ENCODE data around the gene CETP. TPM values are rescaled to one million over a fixed set of nuclear protein-coding genes. Genes with fewer than 3 reads are reported as not detected.

Gene CETP
- total RNA-seq, 6 experiments from 2014 or later = not detected

DNA sequence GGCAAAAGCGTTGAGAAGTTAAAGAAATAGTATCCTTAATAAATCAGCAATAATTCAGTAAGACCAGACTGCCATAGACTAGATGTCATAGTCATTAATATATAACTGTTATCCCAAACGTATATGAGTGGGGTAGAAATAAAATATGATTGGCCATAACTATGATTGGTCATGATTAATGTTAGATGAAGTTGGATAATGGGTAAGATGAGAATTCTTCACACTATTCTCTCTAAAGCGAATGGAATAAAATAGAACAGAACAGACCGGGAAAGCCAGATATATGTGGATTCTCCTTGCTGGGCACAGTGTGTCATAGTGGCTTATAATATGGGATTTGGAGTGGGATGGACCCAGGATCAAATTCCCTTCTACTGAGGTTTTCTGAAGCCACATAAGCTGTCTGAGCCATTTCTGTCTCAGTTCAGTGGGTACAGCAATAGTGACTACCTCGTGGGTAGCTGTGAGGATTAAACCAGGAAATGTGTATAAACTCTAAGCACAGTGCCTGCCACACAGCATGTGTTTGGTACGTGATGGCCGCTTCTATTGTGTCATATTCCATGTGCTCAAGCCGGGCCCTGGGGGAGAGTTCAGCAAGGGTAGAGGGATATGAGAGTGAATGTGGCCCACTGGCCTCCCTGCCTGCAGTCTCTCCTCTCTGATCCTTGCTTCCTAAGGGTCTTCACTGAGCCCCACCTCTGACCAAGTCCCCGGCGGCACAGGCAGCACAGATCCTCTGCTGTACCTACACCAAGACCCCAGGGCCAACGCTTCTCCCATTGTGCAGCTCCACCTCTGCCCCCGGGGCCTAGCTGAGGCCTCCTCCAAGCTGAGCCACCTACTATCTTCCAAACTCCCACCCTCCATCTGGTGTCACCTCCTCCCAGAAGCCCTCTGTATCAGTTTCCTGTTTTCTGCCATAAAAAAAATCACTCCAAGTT, 3.7 kb downstream of the CETP start:
- Mint-ChIP-seq H3K4me1 (ENCODE audit: low read depth) (peaks cover 50% of the 10 kb centered on the region), H3K9me3 (peaks cover 4% of the 10 kb centered on the region; the same call in 1 of the 2 replicates), H3K27ac (peak overlapping the region; percentile 97), H3K4me3 (peak overlapping the region; percentile 44), H3K36me3 (ENCODE audit: low read depth) (peaks cover 3% of the 10 kb centered on the region; the same call in 1 of the 2 replicates), H3K27me3 (ENCODE audit: insufficient read depth) (no peaks in the 10 kb centered on the region)
- DNase-seq = no peak
- TF ChIP-seq, protein P1, sequence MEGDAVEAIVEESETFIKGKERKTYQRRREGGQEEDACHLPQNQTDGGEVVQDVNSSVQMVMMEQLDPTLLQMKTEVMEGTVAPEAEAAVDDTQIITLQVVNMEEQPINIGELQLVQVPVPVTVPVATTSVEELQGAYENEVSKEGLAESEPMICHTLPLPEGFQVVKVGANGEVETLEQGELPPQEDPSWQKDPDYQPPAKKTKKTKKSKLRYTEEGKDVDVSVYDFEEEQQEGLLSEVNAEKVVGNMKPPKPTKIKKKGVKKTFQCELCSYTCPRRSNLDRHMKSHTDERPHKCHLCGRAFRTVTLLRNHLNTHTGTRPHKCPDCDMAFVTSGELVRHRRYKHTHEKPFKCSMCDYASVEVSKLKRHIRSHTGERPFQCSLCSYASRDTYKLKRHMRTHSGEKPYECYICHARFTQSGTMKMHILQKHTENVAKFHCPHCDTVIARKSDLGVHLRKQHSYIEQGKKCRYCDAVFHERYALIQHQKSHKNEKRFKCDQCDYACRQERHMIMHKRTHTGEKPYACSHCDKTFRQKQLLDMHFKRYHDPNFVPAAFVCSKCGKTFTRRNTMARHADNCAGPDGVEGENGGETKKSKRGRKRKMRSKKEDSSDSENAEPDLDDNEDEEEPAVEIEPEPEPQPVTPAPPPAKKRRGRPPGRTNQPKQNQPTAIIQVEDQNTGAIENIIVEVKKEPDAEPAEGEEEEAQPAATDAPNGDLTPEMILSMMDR (IDR thresholded peaks at IDR 0.05) = no peak

DNA sequence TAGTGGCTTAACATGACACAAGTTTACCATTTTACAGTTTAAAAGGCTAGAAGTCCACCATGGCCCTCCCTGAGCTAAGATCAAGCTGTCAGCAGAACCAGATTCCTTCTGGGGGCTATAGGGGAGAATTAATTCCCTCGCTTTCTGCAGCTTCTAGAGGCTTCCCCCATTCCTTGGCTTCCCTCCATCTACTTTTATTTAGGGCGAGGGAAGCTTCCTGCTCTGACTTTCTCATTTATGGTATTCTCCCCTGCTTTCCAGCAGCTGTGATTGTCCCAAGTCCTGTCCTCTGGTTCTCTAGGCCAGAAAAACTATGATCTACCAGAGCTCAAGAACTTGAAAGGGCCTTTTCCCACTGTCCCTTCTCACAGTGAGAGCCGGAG, 4.3 kb downstream of the CETP start:
- no peak for DNase-seq
- H3K4me3 Mint-ChIP-seq = peak overlapping the region; percentile 44
- H3K36me3 Mint-ChIP-seq (ENCODE audit: low read depth) = peaks cover 3% of the 10 kb centered on the region; the same call in 1 of the 2 replicates
- H3K9me3 Mint-ChIP-seq = peaks cover 4% of the 10 kb centered on the region; the same call in 1 of the 2 replicates
- peaks cover 1% of the 10 kb centered on the region; the same call in 1 of the 2 replicates for H3K27me3 Mint-ChIP-seq (ENCODE audit: insufficient read depth)
- peaks cover 51% of the 10 kb centered on the region for H3K4me1 Mint-ChIP-seq (ENCODE audit: low read depth)
- peak overlapping the region; percentile 97 for H3K27ac Mint-ChIP-seq
- TF ChIP-seq, protein P1 (IDR thresholded peaks at IDR 0.05) = no peak

DNA sequence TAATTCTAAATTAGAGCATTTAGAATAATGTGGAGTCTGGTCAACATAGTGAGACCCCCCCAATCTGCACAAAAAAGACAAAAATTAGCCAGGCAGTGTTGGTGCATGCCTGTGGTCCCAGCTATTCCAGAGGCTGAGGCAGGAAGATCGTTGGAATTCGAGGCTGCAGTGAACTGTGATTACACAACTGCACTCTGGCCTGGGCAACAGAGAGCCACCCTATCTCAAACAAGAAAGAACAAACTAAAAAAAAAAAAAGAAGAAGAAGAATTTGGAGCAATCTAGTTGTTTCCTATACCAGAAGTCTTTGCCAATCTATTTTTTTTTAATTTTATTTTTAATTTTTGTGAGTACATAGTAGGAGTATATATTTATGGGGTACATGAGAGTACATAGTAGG, 6.0 kb downstream of the CETP start:
- Mint-ChIP-seq H3K27ac (no peak overlapping the region), H3K4me1 (ENCODE audit: low read depth) (peaks cover 55% of the 10 kb centered on the region), H3K36me3 (ENCODE audit: low read depth) (peaks cover 3% of the 10 kb centered on the region; the same call in 1 of the 2 replicates), H3K4me3 (no peak overlapping the region), H3K27me3 (ENCODE audit: insufficient read depth) (peaks cover 2% of the 10 kb centered on the region; the same call in 1 of the 2 replicates), H3K9me3 (peaks cover 4% of the 10 kb centered on the region; the same call in 1 of the 2 replicates)
- TF ChIP-seq, protein P1 (IDR thresholded peaks at IDR 0.05) = no peak
- DNase-seq = no peak

DNA sequence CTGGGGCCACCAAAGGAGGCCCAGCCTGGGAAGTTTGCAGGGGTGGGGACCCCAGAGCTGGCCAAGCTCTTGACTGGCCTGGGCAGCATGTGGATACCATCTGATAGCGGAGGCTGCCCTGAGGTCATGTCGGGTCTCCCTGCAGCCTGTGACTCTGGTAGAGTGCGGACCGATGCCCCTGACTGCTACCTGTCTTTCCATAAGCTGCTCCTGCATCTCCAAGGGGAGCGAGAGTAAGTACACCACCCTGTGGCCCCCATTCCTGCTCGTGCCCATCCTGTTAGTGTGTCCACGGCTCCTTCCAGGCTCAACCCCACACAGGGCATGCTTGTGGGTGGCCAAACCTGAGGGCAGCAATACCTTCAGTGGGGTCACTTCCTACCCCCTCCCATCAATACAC, 8.0 kb downstream of the CETP start:
- Mint-ChIP-seq H3K27ac (no peak overlapping the region), H3K4me1 (ENCODE audit: low read depth) (peaks cover 49% of the 10 kb centered on the region), H3K4me3 (no peak overlapping the region), H3K36me3 (ENCODE audit: low read depth) (no peaks in the 10 kb centered on the region), H3K9me3 (peaks cover 1% of the 10 kb centered on the region; the same call in 1 of the 2 replicates), H3K27me3 (ENCODE audit: insufficient read depth) (peaks cover 2% of the 10 kb centered on the region; the same call in 1 of the 2 replicates)
- TF ChIP-seq, protein P1 (IDR thresholded peaks at IDR 0.05) = no peak
- no peak for DNase-seq

DNA sequence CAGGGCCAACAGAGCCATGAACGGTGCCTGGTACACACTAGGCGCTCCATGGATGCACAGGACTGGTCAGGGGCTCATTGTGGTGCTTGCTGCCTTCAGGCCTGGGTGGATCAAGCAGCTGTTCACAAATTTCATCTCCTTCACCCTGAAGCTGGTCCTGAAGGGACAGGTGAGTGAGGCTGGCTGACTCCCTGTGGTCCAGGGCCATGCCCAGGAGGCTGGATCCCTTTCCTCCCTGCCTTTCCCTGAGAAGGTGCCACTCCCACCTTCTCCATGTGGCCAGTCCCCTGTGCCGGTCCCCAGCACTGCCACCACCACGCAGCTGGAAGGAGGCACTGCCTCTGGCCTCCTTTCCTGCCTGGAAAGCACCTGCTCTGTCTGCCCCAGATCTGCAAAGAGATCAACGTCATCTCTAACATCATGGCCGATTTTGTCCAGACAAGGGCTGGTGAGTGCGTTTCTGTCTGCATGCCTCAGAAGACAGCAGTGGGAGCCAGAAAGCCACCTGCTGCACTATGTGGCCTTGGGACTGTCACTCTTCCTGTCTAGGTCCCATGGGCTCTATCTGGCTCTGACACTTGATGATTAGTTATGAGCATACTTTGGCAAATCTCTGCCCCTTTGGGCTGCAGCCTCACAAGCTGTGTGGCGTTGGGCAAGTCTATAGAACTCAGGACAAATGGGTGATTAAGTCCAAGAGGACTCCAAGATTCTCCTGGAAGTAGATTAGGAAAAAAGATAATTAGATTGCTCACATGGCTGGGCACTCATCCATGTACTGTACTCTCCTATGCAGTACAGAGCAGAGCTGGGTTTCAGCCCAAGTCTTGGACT, 9.4 kb downstream of the CETP start:
- Mint-ChIP-seq H3K27me3 (ENCODE audit: insufficient read depth) (peaks cover 4% of the 10 kb centered on the region), H3K27ac (peak overlapping the region; percentile 55; the same call in 1 of the 2 replicates), H3K4me3 (no peak overlapping the region), H3K9me3 (no peaks in the 10 kb centered on the region), H3K36me3 (ENCODE audit: low read depth) (no peaks in the 10 kb centered on the region), H3K4me1 (ENCODE audit: low read depth) (peaks cover 35% of the 10 kb centered on the region)
- TF ChIP-seq, protein P1 (IDR thresholded peaks at IDR 0.05) = no peak
- DNase-seq = peak; percentile 66

Data from HFFc6 (cell line).